GOT3 (cell line): ENCODE data around the gene EFL1.

Experiments
- DNase-seq: peaks from one replicate; lab custom pipeline; 2025; ENCODE audit warnings: mixed read lengths; lab: John Stamatoyannopoulos, UW

The EFL1 gene

GRCh38 chr15:82159922-82160321, 102.6 kb downstream of the EFL1 start:
- DNase-seq = no peak

GRCh38 chr15:82158811-82159210, 103.7 kb downstream of the EFL1 start:
- DNase-seq = no peak

- DNase-seq = no peak
Measured at GRCh38 chr15:82150645-82151044, 111.9 kb downstream of the EFL1 start.

- DNase-seq = no peak
Measured at GRCh38 chr15:82146990-82147461, 115.5 kb downstream of the EFL1 start.

- no peak for DNase-seq
Measured at GRCh38 chr15:82146576-82146975, 116.0 kb downstream of the EFL1 start.

- no peak for DNase-seq
Measured at GRCh38 chr15:82143390-82144385, 118.8 kb downstream of the EFL1 start.

- no peak for DNase-seq
Measured at GRCh38 chr15:82140886-82141285, 121.6 kb downstream of the EFL1 start.

- no peak for DNase-seq
Measured at GRCh38 chr15:82139823-82140268, 122.7 kb downstream of the EFL1 start.

GRCh38 chr15:82138306-82138705, 124.2 kb downstream of the EFL1 start:
- no peak for DNase-seq

GRCh38 chr15:82137261-82137660, 125.3 kb downstream of the EFL1 start:
- no peak for DNase-seq

- no peak for DNase-seq
Measured at GRCh38 chr15:82136120-82136519, 126.4 kb downstream of the EFL1 start.

GRCh38 chr15:82135638-82136037, 126.9 kb downstream of the EFL1 start:
- no peak for DNase-seq

GRCh38 chr15:82134461-82134860, 128.1 kb downstream of the EFL1 start:
- no peak for DNase-seq

- DNase-seq = no peak
Measured at GRCh38 chr15:82133251-82133650, 129.3 kb downstream of the EFL1 start.

GRCh38 chr15:82132742-82133141, 129.8 kb downstream of the EFL1 start:
- DNase-seq = no peak

GRCh38 chr15:82132096-82132495, 130.4 kb downstream of the EFL1 start:
- no peak for DNase-seq

GRCh38 chr15:82130248-82130647, 132.3 kb downstream of the EFL1 start:
- no peak for DNase-seq

GRCh38 chr15:82129761-82130160, 132.8 kb downstream of the EFL1 start:
- DNase-seq = no peak

GRCh38 chr15:82129149-82129692, 133.3 kb downstream of the EFL1 start:
- DNase-seq = no peak

- DNase-seq = no peak
Measured at GRCh38 chr15:82128401-82129148, 134.0 kb downstream of the EFL1 start.

GRCh38 chr15:82127581-82127980, 135.0 kb downstream of the EFL1 start:
- no peak for DNase-seq

GRCh38 chr15:82126346-82126745, 136.2 kb downstream of the EFL1 start:
- no peak for DNase-seq
